HepG2 (cell line): ENCODE data around the gene COQ8A. TPM values are rescaled to one million over a fixed set of nuclear protein-coding genes. Genes with fewer than 3 reads are reported as not detected.
"Not testable (repeated sequence)": the region's sequence is repeated elsewhere in the genome, so short reads cannot be mapped to it uniquely, and the experiment has no call there.

Experiments
- ATAC-seq: fragments of 200-7000 bp; cut with Tn5 transposase; 3 replicates; pipeline ENCODE4 v1.9.1; 2020; ENCODE audit warnings: mild to moderate bottlenecking, moderate library complexity
- BruUV-seq: library from RNA; stranded (reverse); fragments of 400-500 nt; replicated peaks from 2 replicates; lab custom pipeline; 2021; lab: Mats Ljungman, UMichigan
- CTCF ChIA-PET: fragments of 300-600 bp; formaldehyde crosslinking; extraction: SDS; loops from one replicate; lab custom pipeline; 2021; ENCODE audit warnings: low total read pairs, inconsistent platforms, low intra/inter-chr PET ratio; lab: Yijun Ruan, JAX
- POLR2A ChIA-PET: fragments of 350-600 bp; sonication (Branson Sonifier 250); formaldehyde crosslinking; loops from one replicate; lab custom pipeline; 2020; ENCODE audit warnings: antibody characterized with exemption, inconsistent platforms; lab: Yijun Ruan, JAX
- DNase-seq: peaks from one replicate; pipeline ENCODE4 v3.0.0-alpha.2; 2015; ENCODE audit warnings: low spot score
- FAIRE-seq: peaks from 3 replicates; lab custom pipeline; 2011; peaks lifted over from hg19 to GRCh38; lab: Jason Lieb, UNC
- H2AFZ ChIP-seq: one replicate; pipeline ENCODE4 v1.6.1; 2011; ENCODE audit warnings: low read length, inconsistent platforms
- H3K27ac ChIP-seq: fragments of 300-600 bp; 3 replicates; pipeline ENCODE4 v1.8.0; 2011; ENCODE audit warnings: mixed run types, mild to moderate bottlenecking, mixed read lengths, low read length, inconsistent platforms; ENCODE audit not compliant: insufficient read depth; ENCODE audit errors: extremely low read length
- H3K27me3 ChIP-seq, 2 experiments: fragments of 200-600 bp in 1 of 2; 2 replicates in 1 of 2; 3 replicates in 1 of 2; pipeline versions ENCODE4 v1.6.0 to v1.8.0; 2011; ENCODE audit warnings: low read length in 2 of 2, mild to moderate bottlenecking in 2 of 2, moderate library complexity in 2 of 2, inconsistent platforms in 1 of 2; ENCODE audit not compliant: insufficient read depth in 2 of 2, control insufficient read depth in 1 of 2
- H3K36me3 ChIP-seq, 2 experiments: fragments of 200-600 bp in 1 of 2; replicated peaks in 1 of 2; 2 replicates in 1 of 2; 3 replicates in 1 of 2; pipeline versions ENCODE4 v1.5.1 to v1.8.0; 2011; ENCODE audit warnings: low read length in 2 of 2, inconsistent platforms in 1 of 2; ENCODE audit not compliant: insufficient read depth in 2 of 2, control insufficient read depth in 1 of 2
- H3K4me1 ChIP-seq: 2 replicates; pipeline ENCODE4 v1.5.1; 2012; ENCODE audit warnings: low read length, inconsistent platforms; ENCODE audit not compliant: insufficient read depth
- H3K4me2 ChIP-seq: 2 replicates; pipeline ENCODE4 v1.6.0; 2011; ENCODE audit warnings: low read depth, low read length, inconsistent platforms
- H3K4me3 ChIP-seq, 3 experiments: fragments of 200-600 bp in 1 of 3; sonication (generic), shearing (Covaris generic) in 1 of 3; replicated peaks in 1 of 3; 2 replicates each; pipeline ENCODE4 v1.5.1; 2011 to 2016; ENCODE audit warnings: low read length in 3 of 3, inconsistent platforms in 2 of 3, low read depth in 2 of 3, mild to moderate bottlenecking in 2 of 3, control low read depth in 1 of 3, mixed read lengths in 1 of 3; ENCODE audit not compliant: insufficient read depth in 1 of 3
- H3K79me2 ChIP-seq: one replicate; pipeline ENCODE4 v1.6.1; 2011; ENCODE audit warnings: low read length, inconsistent platforms; ENCODE audit not compliant: insufficient read depth
- H3K9ac ChIP-seq: 2 replicates; pipeline ENCODE4 v1.6.0; 2011; ENCODE audit warnings: mild to moderate bottlenecking, low read depth, low read length, inconsistent platforms; ENCODE audit not compliant: insufficient read depth
- H3K9me3 ChIP-seq: 2 replicates; pipeline ENCODE4 v1.5.1; 2012; ENCODE audit warnings: mild to moderate bottlenecking, low read length
- H4K20me1 ChIP-seq: 2 replicates; pipeline ENCODE4 v1.6.0; 2011; ENCODE audit warnings: inconsistent platforms, mild to moderate bottlenecking, low read length, moderate library complexity; ENCODE audit not compliant: insufficient read depth
- JARID2 ChIP-seq: sonication (generic); formaldehyde crosslinking; IDR thresholded peaks from 2 replicates; pipeline ENCODE4 v1.8.1; 2023; ENCODE audit warnings: missing genetic modification reagents, inconsistent platforms; ENCODE audit not compliant: insufficient replicate concordance
- THAP8 ChIP-seq: sonication (generic); formaldehyde crosslinking; IDR thresholded peaks from 2 replicates; pipeline ENCODE4 v1.5.1; 2020; ENCODE audit warnings: missing genetic modification reagents, mild to moderate bottlenecking, borderline replicate concordance
- WGBS: methylation state at CpG from one replicate; pipeline ENCODE4 v1.1.6; 2017; ENCODE audit warnings: low lambda C conversion rate; 5-methylcytosine and 5-hydroxymethylcytosine counted together
- in situ Hi-C: cut with HindIII; loops from 2 replicates; pipeline ENCODE4 v1.10.0; 2017; ENCODE audit warnings: low pct_unique_long_range_greater_than_20kb; ENCODE audit not compliant: extremely low pct_ligation_motif_present
- intact Hi-C: fragments of 100-400 bp; cut with micrococcal nuclease; formaldehyde crosslinking; loops from one replicate; pipeline ENCODE4 v1.10.0; 2022; ENCODE audit not compliant: unreplicated experiment
- polyA plus RNA-seq, 8 experiments: library from polyadenylated mRNA; depleted of rRNA in 3 of 8; stranded (reverse) in 7 of 8; unstranded in 1 of 8; fragments of >200 nt; fragmentation: Illumina TruSeq in 4 of 8; extraction: Trizol in 4 of 8; gene quantifications; 2 replicates each; pipeline versions ENCODE4 v1.2.1 to v1.2.3, GENCODE V29; 2011 to 2016; ENCODE audit warnings: low read depth in 4 of 8, missing spikeins in 1 of 8, mixed read lengths in 1 of 8; ENCODE audit not compliant: insufficient read depth in 1 of 8
- total RNA-seq, 5 experiments: library from RNA; depleted of rRNA; stranded (reverse); fragments of >200 nt; fragmentation: Illumina TruSeq; extraction: Trizol; gene quantifications; 2 replicates each; pipeline ENCODE4 v1.2.3, GENCODE V29; 2016; ENCODE audit warnings: low read depth in 1 of 5

COQ8A gene
- total and polyA plus RNA-seq, 2 of the 13 experiments (the other 11 are each of a cell fraction or from before 2014, with no cell fraction given), result 60.4 to 88.7 TPM

- no peak for TF ChIP-seq THAP8 (CRISPR knock-in tag)
- no peak for TF ChIP-seq JARID2 (CRISPR knock-in tag)
Observed at GRCh38 chr1:226921504-226921903, 18.6 kb upstream of the COQ8A start (continued).

GRCh38 chr1:226929260-226930111 is 10.6 kb upstream of the COQ8A start:
- H3K79me2 ChIP-seq, H3K9me3 ChIP-seq, DNase-seq, H4K20me1 ChIP-seq, H3K36me3 ChIP-seq, H3K4me2 ChIP-seq, BruUV-seq, CTCF ChIA-PET, FAIRE-seq, H3K27me3 ChIP-seq, H2AFZ ChIP-seq, H3K4me3 ChIP-seq, H3K27ac ChIP-seq, in situ Hi-C loops, H3K9ac ChIP-seq, ATAC-seq, H3K4me1 ChIP-seq: not testable (repeated sequence)
- intact Hi-C loops, result loop anchor here (10.0 kb wide), 1 partner anchor 1155 kb away; the partner anchor contains the start of gene ARF1
- POLR2A ChIA-PET, result interaction anchor here (1.0 kb wide), 1 partner anchor 9 kb away, joined by 3 read pairs; no protein-coding TSS in a partner anchor
- WGBS, result 40% methylated on average over 5 of the region's 5 CpGs
